GM21367 (cell line): Measurements from ENCODE around the gene RFNG.

ENCODE experiments used
- ATAC-seq: cut with Tn5 transposase; IDR thresholded peaks from one replicate; pipeline ENCODE4 v1.9.1; 2021; ENCODE audit not compliant: unreplicated experiment

RFNG gene

GRCh38 chr17:82004517-82005455, 46.8 kb downstream of the RFNG start:
- ATAC-seq, result no peak

- ATAC-seq, result no peak
Measured at GRCh38 chr17:82003411-82004381, 47.9 kb downstream of the RFNG start.

- no peak for ATAC-seq
Measured at GRCh38 chr17:82001571-82002056, 50.0 kb downstream of the RFNG start.

GRCh38 chr17:82000803-82001570, 50.6 kb downstream of the RFNG start:
- ATAC-seq, result no peak

- ATAC-seq, result no peak
Measured at GRCh38 chr17:81999976-82000802, 51.4 kb downstream of the RFNG start.

GRCh38 chr17:81999587-81999975, 52.0 kb downstream of the RFNG start:
- ATAC-seq, result no peak

GRCh38 chr17:81998691-81999438, 52.7 kb downstream of the RFNG start:
- ATAC-seq, result no peak

GRCh38 chr17:81998212-81998611, 53.4 kb downstream of the RFNG start:
- ATAC-seq, result no peak
